Osteoblast (primary cell): ENCODE data around the gene AUTS2. TPM values are rescaled to one million over a fixed set of nuclear protein-coding genes. Genes with fewer than 3 reads are reported as not detected.

Source experiments
- DNase-seq: peaks from one replicate; pipeline ENCODE4 v3.0.0; 2011; ENCODE audit warnings: low spot score, mixed read lengths; ENCODE audit not compliant: insufficient read length; ENCODE audit errors: missing footprints
- H2AFZ ChIP-seq: 2 replicates; pipeline ENCODE4 v1.6.0; 2011; ENCODE audit warnings: mild to moderate bottlenecking, low read length
- H3K27ac ChIP-seq: 2 replicates; pipeline ENCODE4 v1.5.1; 2011; ENCODE audit warnings: mild to moderate bottlenecking, low read depth, low read length, moderate library complexity
- H3K27me3 ChIP-seq: 2 replicates; pipeline ENCODE4 v1.6.0; 2012; ENCODE audit warnings: mild to moderate bottlenecking, control low read depth, inconsistent platforms, low read length, moderate library complexity; ENCODE audit not compliant: insufficient read depth
- H3K36me3 ChIP-seq: 2 replicates; pipeline ENCODE4 v1.5.1; 2011; ENCODE audit warnings: mild to moderate bottlenecking, low read length, control low read depth, moderate library complexity; ENCODE audit not compliant: insufficient read depth
- H3K4me1 ChIP-seq: 2 replicates; pipeline ENCODE4 v1.5.1; 2011; ENCODE audit warnings: mild to moderate bottlenecking, low read length, control low read depth, moderate library complexity; ENCODE audit not compliant: insufficient read depth
- H3K4me2 ChIP-seq: 2 replicates; pipeline ENCODE4 v1.6.0; 2011; ENCODE audit warnings: mild to moderate bottlenecking, low read length; ENCODE audit not compliant: insufficient read depth
- H3K4me3 ChIP-seq: fragments of 200-600 bp; sonication (generic); 3 replicates; pipeline ENCODE4 v1.5.1; 2012; ENCODE audit warnings: mild to moderate bottlenecking, low read length, inconsistent platforms; ENCODE audit not compliant: insufficient read depth
- H3K79me2 ChIP-seq: 2 replicates; pipeline ENCODE4 v1.6.0; 2012; ENCODE audit warnings: mild to moderate bottlenecking, low read length, control low read depth, inconsistent platforms; ENCODE audit not compliant: insufficient read depth
- H3K9me3 ChIP-seq: 2 replicates; pipeline ENCODE4 v1.5.1; 2011; ENCODE audit warnings: low read depth, low read length, control low read depth
- H4K20me1 ChIP-seq: 2 replicates; pipeline ENCODE4 v1.6.0; 2012; ENCODE audit warnings: mild to moderate bottlenecking, low read length, control low read depth; ENCODE audit not compliant: insufficient read depth
- total RNA-seq: library from RNA; depleted of rRNA; stranded (reverse); fragments of >200 nt; gene quantifications from 2 replicates; pipeline ENCODE4 v1.2.3, GENCODE V29; 2012
- TF ChIP-seq, protein P1 (sequence below): IDR thresholded peaks from 2 replicates; pipeline ENCODE4 v1.5.1; 2011; ENCODE audit warnings: mild to moderate bottlenecking, low read depth, low read length, moderate library complexity; ENCODE audit errors: extremely low read depth

The AUTS2 gene
- total RNA-seq, 1 donor = 15.2 TPM

GRCh38 chr7:69681181-69681580, 82.9 kb downstream of the AUTS2 start:
- no peak for DNase-seq
- Histone ChIP-seq H3K27ac (no peak overlapping the region), H3K4me2 (no peak overlapping the region), H3K4me3 (no peak overlapping the region), H3K27me3 (no peaks in the 10 kb centered on the region), H4K20me1 (no peaks in the 10 kb centered on the region), H3K79me2 (no peaks in the 10 kb centered on the region), H3K9me3 (no peaks in the 10 kb centered on the region), H3K36me3 (no peaks in the 10 kb centered on the region), H3K4me1 (no peaks in the 10 kb centered on the region), H2AFZ (no peak overlapping the region)
- TF ChIP-seq, protein P1, sequence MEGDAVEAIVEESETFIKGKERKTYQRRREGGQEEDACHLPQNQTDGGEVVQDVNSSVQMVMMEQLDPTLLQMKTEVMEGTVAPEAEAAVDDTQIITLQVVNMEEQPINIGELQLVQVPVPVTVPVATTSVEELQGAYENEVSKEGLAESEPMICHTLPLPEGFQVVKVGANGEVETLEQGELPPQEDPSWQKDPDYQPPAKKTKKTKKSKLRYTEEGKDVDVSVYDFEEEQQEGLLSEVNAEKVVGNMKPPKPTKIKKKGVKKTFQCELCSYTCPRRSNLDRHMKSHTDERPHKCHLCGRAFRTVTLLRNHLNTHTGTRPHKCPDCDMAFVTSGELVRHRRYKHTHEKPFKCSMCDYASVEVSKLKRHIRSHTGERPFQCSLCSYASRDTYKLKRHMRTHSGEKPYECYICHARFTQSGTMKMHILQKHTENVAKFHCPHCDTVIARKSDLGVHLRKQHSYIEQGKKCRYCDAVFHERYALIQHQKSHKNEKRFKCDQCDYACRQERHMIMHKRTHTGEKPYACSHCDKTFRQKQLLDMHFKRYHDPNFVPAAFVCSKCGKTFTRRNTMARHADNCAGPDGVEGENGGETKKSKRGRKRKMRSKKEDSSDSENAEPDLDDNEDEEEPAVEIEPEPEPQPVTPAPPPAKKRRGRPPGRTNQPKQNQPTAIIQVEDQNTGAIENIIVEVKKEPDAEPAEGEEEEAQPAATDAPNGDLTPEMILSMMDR = no peak

DNA sequence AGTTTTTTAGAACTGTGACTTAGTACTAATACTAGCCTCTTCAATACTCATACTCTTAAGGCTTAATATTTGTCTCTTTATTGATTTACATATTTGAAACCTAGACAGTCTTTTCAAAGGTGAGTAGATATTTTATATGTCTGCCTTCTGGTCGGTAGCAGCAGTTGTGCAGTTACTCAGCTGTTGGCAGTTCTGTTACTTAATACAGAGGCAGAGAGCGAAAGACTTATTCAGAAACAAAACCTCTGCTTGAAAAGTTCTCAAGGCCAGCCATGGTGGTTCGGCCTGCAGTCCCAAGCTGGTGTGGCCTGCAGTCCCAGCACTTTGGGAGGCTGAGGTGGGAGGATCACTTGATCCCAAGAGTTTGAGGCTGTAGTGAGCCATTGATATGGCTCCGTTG, 84.2 kb downstream of the AUTS2 start:
- TF ChIP-seq, protein P1 = no peak
- H3K4me2 ChIP-seq = no peak overlapping the region
- no peaks in the 10 kb centered on the region for H3K79me2 ChIP-seq
- no peak overlapping the region for H3K27ac ChIP-seq
- H3K36me3 ChIP-seq = no peaks in the 10 kb centered on the region
- H3K9me3 ChIP-seq = no peaks in the 10 kb centered on the region
- no peaks in the 10 kb centered on the region for H3K4me1 ChIP-seq
- no peak overlapping the region for H3K4me3 ChIP-seq
- H3K27me3 ChIP-seq = no peaks in the 10 kb centered on the region
- H4K20me1 ChIP-seq = no peaks in the 10 kb centered on the region
- peak; percentile 17 for DNase-seq
- H2AFZ ChIP-seq = no peak overlapping the region

DNA sequence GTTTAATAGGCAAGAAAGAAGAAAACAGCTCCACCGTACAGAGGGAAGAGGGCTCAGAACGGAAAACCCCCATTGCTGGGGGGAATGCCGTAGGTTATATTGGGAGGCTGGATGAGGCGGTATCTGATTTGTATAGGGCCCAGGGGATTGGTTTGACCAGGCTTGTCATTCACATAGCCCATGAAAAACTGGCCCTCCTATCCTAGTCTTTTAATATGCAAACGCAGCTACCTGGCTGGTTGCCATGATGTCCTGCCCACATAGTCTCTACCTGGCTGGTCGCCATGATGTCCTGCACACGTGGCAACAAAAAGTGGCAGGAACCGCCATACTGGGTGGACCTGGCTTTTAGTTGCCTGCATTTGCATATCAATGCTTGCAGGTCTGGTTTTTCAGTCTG, 84.7 kb downstream of the AUTS2 start:
- no peak overlapping the region for H3K27ac ChIP-seq
- no peaks in the 10 kb centered on the region for H4K20me1 ChIP-seq
- H2AFZ ChIP-seq = no peak overlapping the region
- TF ChIP-seq, protein P1 = no peak
- H3K4me2 ChIP-seq = no peak overlapping the region
- DNase-seq = no peak
- H3K79me2 ChIP-seq = no peaks in the 10 kb centered on the region
- H3K9me3 ChIP-seq = no peaks in the 10 kb centered on the region
- no peak overlapping the region for H3K4me3 ChIP-seq
- no peaks in the 10 kb centered on the region for H3K27me3 ChIP-seq
- H3K36me3 ChIP-seq = no peaks in the 10 kb centered on the region
- no peaks in the 10 kb centered on the region for H3K4me1 ChIP-seq

- H3K4me3 ChIP-seq = no peak overlapping the region
- H3K36me3 ChIP-seq = no peaks in the 10 kb centered on the region
- no peaks in the 10 kb centered on the region for H3K4me1 ChIP-seq
- H3K4me2 ChIP-seq = no peak overlapping the region
- H3K27me3 ChIP-seq = no peaks in the 10 kb centered on the region
- no peaks in the 10 kb centered on the region for H4K20me1 ChIP-seq
- no peaks in the 10 kb centered on the region for H3K79me2 ChIP-seq
- H3K9me3 ChIP-seq = no peaks in the 10 kb centered on the region
- H3K27ac ChIP-seq = no peak overlapping the region
- H2AFZ ChIP-seq = no peak overlapping the region
- TF ChIP-seq, protein P1 = no peak
- no peak for DNase-seq
These were observed 86.4 kb downstream of the AUTS2 start for GRCh38 chr7:69684369-69685292.
